SK-N-SH treated with all-trans-retinoic acid at 6 μM for 48 hours (cell line): ENCODE data around the gene CPA1.

ENCODE experiments used
- ARNTL ChIP-seq: fragments of 450-650 bp; formaldehyde crosslinking; IDR thresholded peaks from 2 replicates; pipeline ENCODE4 v1.5.0; 2020; ENCODE audit warnings: low read depth, mild to moderate bottlenecking, moderate library complexity, borderline replicate concordance
- CREB5 ChIP-seq: fragments of 250-450 bp; sonication (Bioruptor Pico); IDR thresholded peaks from 2 replicates; pipeline ENCODE4 v1.5.1; 2020; ENCODE audit warnings: low read depth, mild to moderate bottlenecking, moderate library complexity
- GLIS3 ChIP-seq: fragments of 250-450 bp; sonication (Bioruptor Pico); IDR thresholded peaks from 2 replicates; pipeline ENCODE4 v1.5.0; 2020; ENCODE audit warnings: mild to moderate bottlenecking, moderate library complexity
- OSR1 ChIP-seq: fragments of 250-450 bp; sonication (Bioruptor Pico); IDR thresholded peaks from 2 replicates; pipeline ENCODE4 v1.8.0; 2022; ENCODE audit warnings: moderate library complexity, mild to moderate bottlenecking, inconsistent platforms
- RARB ChIP-seq: fragments of 250-450 bp; sonication (Bioruptor Pico); IDR thresholded peaks from 2 replicates; pipeline ENCODE4 v1.8.0; 2021; ENCODE audit warnings: mild to moderate bottlenecking, moderate library complexity
- SNAI2 ChIP-seq: fragments of 250-450 bp; sonication (Bioruptor Pico); IDR thresholded peaks from 2 replicates; pipeline ENCODE4 v1.5.0; 2020; ENCODE audit warnings: mild to moderate bottlenecking, moderate library complexity
- TCF4 ChIP-seq: fragments of 250-450 bp; sonication (Bioruptor Pico); IDR thresholded peaks from 2 replicates; pipeline ENCODE4 v1.8.0; 2021; ENCODE audit warnings: mild to moderate bottlenecking, moderate library complexity, borderline replicate concordance
- ZC3H10 ChIP-seq: fragments of 250-450 bp; sonication (Bioruptor Pico); IDR thresholded peaks from 2 replicates; pipeline ENCODE4 v1.5.1; 2021; ENCODE audit warnings: mild to moderate bottlenecking, moderate library complexity
- ZFP3 ChIP-seq: fragments of 250-450 bp; sonication (Bioruptor Pico); IDR thresholded peaks from 2 replicates; pipeline ENCODE4 v1.5.0; 2020; ENCODE audit warnings: mild to moderate bottlenecking, moderate library complexity
- ZFP30 ChIP-seq: fragments of 450-650 bp; formaldehyde crosslinking; IDR thresholded peaks from 2 replicates; pipeline ENCODE4 v1.5.0; 2022; ENCODE audit warnings: mild to moderate bottlenecking, moderate library complexity
- TF ChIP-seq, protein P1 (sequence below): fragments of 250-450 bp; sonication (Bioruptor Pico); IDR thresholded peaks from 2 replicates; pipeline ENCODE4 v1.5.1; 2021; ENCODE audit warnings: mild to moderate bottlenecking, moderate library complexity
- TF ChIP-seq, protein P2 (sequence below): fragments of 250-450 bp; sonication (Bioruptor Pico); IDR thresholded peaks from 2 replicates; pipeline ENCODE4 v1.8.0; 2020; ENCODE audit warnings: mild to moderate bottlenecking, moderate library complexity, borderline replicate concordance
- TF ChIP-seq, protein P3 (sequence below): fragments of 250-450 bp; sonication (Bioruptor Pico); IDR thresholded peaks from 2 replicates; pipeline ENCODE4 v1.8.0; 2021; ENCODE audit warnings: low read depth, mild to moderate bottlenecking, moderate library complexity, borderline replicate concordance

DNA sequence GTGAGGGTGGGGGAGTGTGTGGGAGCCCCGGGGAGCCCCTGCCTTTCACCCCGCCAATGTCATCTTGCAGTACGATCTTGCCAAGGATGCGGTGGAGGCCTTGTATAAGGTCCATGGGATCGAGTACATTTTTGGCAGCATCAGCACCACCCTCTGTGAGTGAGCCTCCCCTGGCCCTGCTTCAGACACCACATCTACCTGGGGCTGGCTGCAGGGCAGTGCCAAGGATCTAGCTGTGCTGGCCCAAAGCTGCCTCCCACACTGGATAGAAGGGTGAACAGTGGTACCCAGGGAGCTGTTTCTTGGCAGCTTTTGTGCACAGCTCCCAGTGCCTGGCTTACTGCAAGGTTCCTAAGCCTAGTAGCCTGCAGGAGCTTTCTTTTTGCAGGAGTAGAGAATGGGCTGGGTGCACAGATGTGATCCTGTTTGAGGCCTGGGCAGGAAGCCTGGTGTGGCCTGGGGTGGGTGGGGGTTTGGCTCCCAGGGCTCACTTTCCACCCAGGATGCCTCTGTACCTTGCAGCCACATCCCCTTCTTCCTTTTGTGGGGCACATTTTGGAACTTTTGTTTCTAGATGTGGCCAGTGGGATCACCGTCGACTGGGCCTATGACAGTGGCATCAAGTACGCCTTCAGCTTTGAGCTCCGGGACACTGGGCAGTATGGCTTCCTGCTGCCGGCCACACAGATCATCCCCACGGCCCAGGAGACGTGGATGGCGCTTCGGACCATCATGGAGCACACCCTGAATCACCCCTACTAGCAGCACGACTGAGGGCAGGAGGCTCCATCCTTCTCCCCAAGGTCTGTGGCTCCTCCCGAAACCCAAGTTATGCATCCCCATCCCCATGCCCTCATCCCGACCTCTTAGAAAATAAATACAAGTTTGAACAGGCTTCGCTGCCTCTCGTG, 12.2 kb upstream of the CPA1 start:
- TF ChIP-seq TCF4 (CRISPR knock-in tag): no peak
- no peak for TF ChIP-seq OSR1 (CRISPR knock-in tag)
- TF ChIP-seq SNAI2 (CRISPR knock-in tag): no peak
- TF ChIP-seq GLIS3 (CRISPR knock-in tag): no peak
- TF ChIP-seq, protein P1, sequence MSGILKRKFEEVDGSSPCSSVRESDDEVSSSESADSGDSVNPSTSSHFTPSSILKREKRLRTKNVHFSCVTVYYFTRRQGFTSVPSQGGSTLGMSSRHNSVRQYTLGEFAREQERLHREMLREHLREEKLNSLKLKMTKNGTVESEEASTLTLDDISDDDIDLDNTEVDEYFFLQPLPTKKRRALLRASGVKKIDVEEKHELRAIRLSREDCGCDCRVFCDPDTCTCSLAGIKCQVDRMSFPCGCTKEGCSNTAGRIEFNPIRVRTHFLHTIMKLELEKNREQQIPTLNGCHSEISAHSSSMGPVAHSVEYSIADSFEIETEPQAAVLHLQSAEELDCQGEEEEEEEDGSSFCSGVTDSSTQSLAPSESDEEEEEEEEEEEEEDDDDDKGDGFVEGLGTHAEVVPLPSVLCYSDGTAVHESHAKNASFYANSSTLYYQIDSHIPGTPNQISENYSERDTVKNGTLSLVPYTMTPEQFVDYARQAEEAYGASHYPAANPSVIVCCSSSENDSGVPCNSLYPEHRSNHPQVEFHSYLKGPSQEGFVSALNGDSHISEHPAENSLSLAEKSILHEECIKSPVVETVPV: no peak
- no peak for TF ChIP-seq CREB5 (CRISPR knock-in tag)
- no peak for TF ChIP-seq ARNTL (CRISPR knock-in tag)
- TF ChIP-seq, protein P2, sequence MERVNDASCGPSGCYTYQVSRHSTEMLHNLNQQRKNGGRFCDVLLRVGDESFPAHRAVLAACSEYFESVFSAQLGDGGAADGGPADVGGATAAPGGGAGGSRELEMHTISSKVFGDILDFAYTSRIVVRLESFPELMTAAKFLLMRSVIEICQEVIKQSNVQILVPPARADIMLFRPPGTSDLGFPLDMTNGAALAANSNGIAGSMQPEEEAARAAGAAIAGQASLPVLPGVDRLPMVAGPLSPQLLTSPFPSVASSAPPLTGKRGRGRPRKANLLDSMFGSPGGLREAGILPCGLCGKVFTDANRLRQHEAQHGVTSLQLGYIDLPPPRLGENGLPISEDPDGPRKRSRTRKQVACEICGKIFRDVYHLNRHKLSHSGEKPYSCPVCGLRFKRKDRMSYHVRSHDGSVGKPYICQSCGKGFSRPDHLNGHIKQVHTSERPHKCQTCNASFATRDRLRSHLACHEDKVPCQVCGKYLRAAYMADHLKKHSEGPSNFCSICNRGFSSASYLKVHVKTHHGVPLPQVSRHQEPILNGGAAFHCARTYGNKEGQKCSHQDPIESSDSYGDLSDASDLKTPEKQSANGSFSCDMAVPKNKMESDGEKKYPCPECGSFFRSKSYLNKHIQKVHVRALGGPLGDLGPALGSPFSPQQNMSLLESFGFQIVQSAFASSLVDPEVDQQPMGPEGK (CRISPR knock-in tag): no peak
- TF ChIP-seq ZFP3 (CRISPR knock-in tag): no peak
- TF ChIP-seq, protein P3, sequence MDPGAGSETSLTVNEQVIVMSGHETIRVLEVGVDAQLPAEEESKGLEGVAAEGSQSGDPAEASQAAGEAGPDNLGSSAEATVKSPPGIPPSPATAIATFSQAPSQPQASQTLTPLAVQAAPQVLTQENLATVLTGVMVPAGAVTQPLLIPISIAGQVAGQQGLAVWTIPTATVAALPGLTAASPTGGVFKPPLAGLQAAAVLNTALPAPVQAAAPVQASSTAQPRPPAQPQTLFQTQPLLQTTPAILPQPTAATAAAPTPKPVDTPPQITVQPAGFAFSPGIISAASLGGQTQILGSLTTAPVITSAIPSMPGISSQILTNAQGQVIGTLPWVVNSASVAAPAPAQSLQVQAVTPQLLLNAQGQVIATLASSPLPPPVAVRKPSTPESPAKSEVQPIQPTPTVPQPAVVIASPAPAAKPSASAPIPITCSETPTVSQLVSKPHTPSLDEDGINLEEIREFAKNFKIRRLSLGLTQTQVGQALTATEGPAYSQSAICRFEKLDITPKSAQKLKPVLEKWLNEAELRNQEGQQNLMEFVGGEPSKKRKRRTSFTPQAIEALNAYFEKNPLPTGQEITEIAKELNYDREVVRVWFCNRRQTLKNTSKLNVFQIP (CRISPR knock-in tag): no peak
- TF ChIP-seq RARB (CRISPR knock-in tag): no peak
- no peak for TF ChIP-seq ZFP30 (CRISPR knock-in tag)
- TF ChIP-seq ZC3H10: no peak
